Right lobe of liver (tissue), 4 donors: ENCODE measurements around the gene CCDC68.

Experiments used
- CTCF ChIP-seq, 4 donors: fragments of 200-600 bp in 3 of 4; fragments of 450-650 bp in 1 of 4; IDR thresholded peaks; one replicate each; pipeline versions ENCODE4 v1.5.1 to v1.8.0; 2016 to 2022; ENCODE audit warnings: antibody characterized with exemption in 4 of 4, mild to moderate bottlenecking in 2 of 4
- POLR2A ChIP-seq: fragments of 450-650 bp; IDR thresholded peaks from one replicate; pipeline ENCODE4 v1.6.1; 2017; ENCODE audit warnings: antibody characterized with exemption, mild to moderate bottlenecking
- donor health status: DM: no; HTN: no; CAD: no.
- donor health status: DM: no; HTN: no; CAD: no.
- donor health status: DM: no; HTN: yes; CAD: no.

GRCh38 chr18:54938506-54938905, 20.8 kb downstream of the CCDC68 start:
- no peak for TF ChIP-seq CTCF (IDR thresholded peaks at IDR 0.05)
- no peak for TF ChIP-seq POLR2A
